Hematopoietic multipotent progenitor cell treated with erythropoietin and hydrocortisone succinate and interleukin-3 and kit ligand, for 4 days (in vitro differentiated cells): ENCODE results near the gene DECR2.
"Not testable (repeated sequence)": the region's sequence is repeated elsewhere in the genome, so short reads cannot be mapped to it uniquely, and the experiment has no call there.

ENCODE experiments used
- DNase-seq: peaks from one replicate; pipeline ENCODE4 v3.0.0-alpha.2; 2015

DECR2 gene

DNA sequence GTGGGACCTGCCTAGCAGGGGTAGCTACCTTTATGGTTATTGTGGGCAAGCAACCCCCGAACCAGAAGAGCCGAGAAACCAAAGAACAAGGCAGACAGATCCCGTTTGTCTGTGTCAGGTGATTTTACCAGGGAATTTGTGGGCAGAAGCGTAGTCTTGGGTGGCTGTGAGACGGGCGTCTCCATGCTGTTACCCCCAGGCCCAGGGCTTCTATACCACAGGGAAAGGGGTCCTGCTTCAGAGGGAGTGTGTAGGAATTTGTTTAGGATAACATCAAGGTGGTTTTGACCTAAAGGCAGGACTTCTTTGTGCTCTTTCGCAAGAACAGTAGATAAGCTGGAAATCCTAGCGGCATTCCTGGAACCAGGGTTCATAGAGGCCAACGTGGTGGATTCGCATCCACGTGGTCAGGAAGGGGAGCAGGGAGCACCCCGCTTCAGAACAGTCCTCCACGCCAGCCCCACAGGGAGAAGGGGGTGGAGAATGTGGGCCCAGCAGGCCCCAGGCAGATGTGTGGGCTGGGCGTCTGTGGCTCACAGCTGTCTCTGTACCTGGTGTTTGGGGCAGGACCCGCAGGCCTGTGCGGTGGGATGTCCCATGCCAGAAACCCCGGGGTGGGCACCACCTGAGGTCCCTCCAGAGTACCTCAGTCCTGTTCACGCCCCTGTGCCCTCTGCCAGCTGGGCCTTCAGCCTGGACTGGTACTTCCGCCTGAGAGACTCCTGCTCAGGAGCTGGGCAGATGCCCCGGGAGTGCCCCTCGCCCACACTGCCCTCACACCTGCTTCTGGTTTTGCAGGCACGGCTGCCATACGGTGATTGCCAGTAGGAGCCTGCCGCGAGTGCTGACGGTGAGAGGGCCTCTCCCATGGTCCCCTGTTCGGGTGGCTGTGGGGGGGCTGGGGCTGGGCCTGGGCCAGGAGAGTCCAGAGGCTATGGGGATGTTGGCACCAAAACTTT lies 4.1 kb downstream of the DECR2 start:
- DNase-seq: no peak

DNA sequence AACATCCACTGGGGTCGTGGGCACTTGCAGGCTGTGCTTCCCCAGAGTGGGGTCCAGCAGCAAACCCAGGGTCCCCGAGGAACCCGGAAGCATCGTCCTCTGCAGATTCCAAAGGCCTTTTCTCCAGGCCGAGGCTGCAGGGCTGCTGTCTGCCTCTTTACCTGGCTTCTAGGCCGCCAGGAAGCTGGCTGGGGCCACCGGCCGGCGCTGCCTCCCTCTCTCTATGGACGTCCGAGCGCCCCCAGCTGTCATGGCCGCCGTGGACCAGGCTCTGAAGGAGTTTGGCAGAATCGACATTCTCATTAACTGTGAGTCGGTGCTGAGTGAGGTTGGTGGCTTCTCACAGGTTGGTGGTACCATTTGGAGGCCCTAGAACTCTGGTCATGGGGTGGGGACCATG lies 5.6 kb downstream of the DECR2 start:
- no peak for DNase-seq

- DNase-seq: no peak
These were observed 9.0 kb downstream of the DECR2 start for GRCh38 chr16:410516-411178.

DNA sequence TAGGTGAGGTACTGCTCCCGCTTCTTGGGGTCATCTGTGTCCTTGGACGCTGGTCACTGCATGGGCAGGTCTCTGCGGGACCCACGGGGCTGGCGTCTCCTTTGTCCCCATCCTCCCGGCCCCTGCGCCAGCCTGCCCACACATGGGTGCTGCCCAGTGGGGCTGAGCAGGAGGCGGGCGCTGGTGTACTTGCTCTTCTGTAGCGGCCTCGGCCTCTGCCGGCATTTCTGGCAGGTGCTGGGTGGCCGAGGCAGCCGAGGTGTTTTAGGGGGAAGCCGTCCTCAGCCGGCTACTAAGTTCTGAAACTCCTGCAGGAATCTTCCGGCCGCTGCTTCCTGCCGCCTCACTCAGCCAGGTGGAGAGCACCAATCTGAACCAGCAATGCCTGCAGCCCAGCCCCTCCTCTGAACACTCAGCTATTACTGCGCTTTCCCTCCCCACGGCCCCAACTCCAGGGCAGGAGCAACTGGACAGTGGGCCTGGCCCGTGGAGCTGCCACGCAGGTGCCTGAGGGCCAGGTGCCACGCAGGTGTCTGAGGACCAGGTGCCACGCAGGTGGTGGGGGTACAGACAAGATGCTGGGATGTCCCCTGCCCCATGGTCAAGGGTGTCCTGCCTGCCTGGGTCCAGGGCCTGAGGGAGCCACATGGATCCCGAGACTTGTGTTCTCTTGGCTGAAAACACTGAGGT lies 10.0 kb downstream of the DECR2 start:
- no peak for DNase-seq

DNA sequence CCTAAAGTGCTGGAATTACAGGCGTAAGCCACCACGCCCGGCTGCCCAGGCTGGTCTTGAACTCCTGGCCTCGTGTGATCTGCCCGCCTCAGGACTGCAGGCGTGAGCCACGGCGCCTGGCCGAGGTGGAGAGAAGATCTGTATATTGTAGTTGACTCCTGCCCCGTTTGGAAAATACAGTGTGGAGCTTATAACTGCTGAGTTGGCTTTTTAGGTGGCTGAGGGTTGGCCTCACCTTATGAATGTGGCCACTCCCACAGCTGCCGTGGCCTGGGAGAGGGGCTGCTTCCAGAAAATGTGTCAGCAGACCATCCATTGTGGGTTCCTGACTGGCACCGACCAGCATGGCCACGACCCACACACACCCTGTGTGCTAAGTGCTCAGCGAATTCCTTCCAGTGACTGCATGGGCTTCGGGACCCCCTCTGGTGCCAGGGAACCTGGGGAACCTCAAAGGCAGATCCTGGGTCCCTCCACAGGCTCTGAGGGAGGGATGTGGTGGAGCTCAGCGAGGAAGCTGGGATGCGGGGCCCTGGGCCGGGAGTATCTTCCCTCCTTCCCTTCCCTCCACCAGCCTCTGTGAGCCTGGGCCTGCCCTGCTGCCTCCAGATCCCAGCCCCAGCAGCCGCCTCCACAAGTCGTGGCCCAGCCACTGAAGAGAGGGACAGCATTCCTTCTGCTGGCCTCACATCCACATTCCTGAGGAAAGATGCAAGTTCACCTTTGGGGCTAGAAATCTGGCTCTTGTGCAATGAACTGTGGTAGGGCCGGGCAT lies 12.9 kb downstream of the DECR2 start:
- no peak for DNase-seq

DNA sequence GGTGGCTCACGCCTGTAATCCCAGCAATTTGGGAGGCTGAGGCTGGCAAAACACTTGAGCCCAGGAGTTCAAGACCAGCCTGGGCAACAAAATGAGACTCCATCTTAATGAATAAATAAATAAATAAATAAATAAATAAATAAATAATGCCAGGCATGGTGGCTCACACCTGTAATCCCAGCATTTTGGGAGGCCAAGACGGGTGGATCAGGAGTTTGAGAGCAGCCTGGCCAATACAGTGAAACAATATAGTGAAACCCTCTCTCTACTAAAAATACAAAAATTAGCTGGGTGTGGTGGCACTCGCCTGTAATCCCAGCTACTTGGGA lies 13.4 kb downstream of the DECR2 start:
- DNase-seq: not testable (repeated sequence)

DNA sequence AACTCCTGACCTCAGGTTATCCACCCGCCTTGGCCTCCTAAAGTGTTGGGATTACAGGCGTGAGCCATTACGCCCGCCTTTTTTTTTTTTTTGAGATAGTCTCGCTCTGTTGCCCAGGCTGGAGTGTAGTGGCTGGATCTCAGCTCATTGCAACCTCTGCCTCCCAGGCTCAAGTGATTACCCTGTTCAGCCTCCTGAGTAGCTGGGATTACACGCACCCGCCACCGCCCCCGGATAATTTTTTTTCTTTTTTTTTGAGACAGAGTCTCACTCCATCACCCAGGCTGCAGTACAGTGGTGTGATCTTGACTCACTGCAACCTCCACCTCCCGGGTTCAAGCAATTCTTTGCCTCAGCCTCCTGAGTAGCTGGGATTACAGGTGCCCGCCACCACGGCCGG lies 20.5 kb downstream of the DECR2 start:
- not testable (repeated sequence) for DNase-seq

- DNase-seq: no peak
These were observed 22.4 kb downstream of the DECR2 start for GRCh38 chr16:424033-424622.

DNA sequence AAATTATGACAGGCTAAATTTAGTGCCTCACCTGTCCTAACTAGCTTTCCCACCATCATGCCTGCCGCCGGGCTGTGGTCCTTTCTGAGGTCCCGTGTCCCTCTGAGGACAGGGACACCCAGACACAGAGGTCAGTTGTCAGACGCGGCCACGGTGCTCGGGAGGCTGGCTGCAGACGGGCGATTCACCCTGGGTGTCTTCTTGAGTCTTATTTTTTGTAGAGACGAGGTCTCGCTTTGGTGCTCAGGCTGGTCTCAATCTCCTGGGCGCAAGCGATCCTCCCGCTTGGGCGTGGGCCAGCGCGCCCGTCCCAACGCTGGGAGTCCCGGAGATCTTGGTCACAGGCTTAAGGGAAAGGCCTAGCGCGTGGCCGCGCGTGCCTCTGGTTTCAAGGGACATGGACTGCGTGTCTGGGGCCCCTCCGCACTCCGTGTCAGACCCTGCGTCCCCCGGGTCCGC lies 23.0 kb downstream of the DECR2 start:
- peak; percentile 46 for DNase-seq

DNA sequence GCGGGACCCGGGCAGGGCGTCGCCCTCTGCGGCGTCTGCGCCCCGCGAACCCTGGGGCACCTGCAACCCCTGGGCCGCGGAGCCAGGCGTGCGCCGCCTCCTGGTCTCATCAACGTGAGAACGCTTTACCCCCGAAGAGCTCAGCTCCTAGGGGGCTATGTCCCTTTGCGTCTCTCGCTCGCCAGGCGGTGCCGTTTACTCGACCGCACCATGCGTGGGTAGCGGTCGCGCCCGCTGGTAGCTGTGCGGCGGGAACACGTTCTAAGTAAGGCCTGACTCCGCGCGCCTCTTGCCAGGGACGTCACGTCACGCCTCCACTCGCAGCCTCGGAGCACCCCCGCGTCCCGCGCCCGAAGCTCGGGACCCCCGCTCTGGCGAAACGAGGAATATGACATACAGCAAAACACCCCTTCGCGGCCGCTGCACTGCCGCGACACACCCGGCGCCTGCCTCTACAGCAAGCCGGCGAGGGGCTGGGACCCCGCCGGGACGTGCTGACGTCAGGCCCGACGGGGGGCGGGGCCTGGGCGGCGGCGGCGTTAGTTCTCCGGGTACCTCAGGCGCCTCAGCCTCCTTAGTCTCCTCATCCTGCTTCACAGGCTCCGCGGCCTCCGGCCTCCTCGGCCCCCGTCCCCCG lies 23.5 kb downstream of the DECR2 start, which contains the start of gene RAB11FIP3:
Gene RAB11FIP3 (plus strand): TSS at position 568 of the 637 bp plus-strand sequence. CDS start 358 bp downstream, outside the sequence.
- DNase-seq: peak; percentile 93

- no peak for DNase-seq
These were observed 24.0 kb downstream of the DECR2 start for GRCh38 chr16:425740-426114.

GRCh38 chr16:426115-426905 lies 24.6 kb downstream of the DECR2 start:
- peak; percentile 30 for DNase-seq

GRCh38 chr16:426906-427249 lies 25.2 kb downstream of the DECR2 start:
- peak; percentile 40 for DNase-seq

DNA sequence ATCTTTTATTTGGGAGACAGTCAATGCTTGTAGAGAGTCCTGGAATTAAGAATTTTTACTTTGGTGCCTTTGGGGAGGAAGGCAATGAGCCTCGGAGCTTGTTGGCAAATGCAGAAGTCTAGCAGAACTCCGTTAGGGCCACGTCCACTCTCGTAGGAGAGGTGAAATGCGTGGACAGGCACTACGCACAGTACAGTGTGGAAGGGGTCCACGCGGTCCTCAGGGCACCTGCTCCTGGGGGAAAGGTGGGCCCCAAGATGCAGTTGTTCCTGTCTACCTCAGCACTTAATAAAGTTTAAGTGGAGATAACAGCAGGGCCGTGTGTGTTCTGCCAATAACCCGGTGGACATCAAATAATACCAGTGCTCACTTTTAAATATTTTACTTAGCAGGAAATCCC lies 25.6 kb downstream of the DECR2 start:
- DNase-seq: no peak

- DNase-seq: no peak
These were observed 29.2 kb downstream of the DECR2 start for GRCh38 chr16:430904-431303.

GRCh38 chr16:440627-441026 lies 38.9 kb downstream of the DECR2 start:
- DNase-seq: no peak

- no peak for DNase-seq
These were observed 39.8 kb downstream of the DECR2 start for GRCh38 chr16:441447-441846.

GRCh38 chr16:442976-443375 lies 41.3 kb downstream of the DECR2 start:
- DNase-seq: no peak

DNA sequence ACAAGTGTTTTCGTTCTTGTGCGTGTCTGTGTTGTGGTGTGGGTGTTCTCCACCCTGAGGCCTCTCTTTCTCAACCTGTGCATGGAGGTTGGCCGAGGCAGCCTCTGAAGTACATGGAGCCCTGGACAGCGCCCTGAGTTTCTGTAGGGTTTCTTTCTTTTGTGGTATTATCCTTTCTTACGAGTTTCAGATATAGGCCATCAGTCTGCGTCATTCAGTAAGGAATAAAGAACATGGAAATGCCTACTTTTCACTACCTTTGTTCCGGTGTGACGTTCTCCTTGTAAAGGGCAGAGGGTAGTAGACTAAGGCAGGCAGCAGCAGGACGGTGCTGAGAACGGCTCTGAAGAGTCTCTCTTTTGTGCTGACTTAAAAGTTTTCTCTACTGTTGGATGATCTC lies 42.3 kb downstream of the DECR2 start:
- no peak for DNase-seq

- DNase-seq: no peak
These were observed 43.9 kb downstream of the DECR2 start for GRCh38 chr16:445566-445965.

DNA sequence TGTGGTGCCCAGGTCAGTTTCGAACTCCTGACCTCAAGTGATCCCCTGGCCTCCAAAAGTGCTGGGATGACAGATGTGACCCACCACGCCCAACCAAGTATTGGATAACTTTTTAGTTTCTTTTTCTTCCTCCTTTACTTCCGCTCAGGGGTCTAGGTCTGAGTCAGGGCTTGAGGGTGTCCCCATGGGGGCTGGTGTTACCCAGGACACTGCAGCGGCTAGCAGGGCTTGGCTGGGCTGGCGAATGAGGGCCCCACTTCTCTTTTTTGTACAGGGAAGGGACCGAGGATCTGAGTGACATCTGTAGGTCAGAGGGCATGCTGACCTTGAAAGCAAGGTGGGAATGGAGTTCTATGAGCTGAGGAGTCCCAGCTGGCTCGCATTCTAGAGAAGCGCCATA lies 48.7 kb downstream of the DECR2 start:
- no peak for DNase-seq
